HG03442 (cell line): Measurements from ENCODE around the gene FAF2.

Experiments used
- ATAC-seq: cut with Tn5 transposase; IDR thresholded peaks from one replicate; pipeline ENCODE4 v1.9.1; 2021; ENCODE audit warnings: mild to moderate bottlenecking, moderate library complexity; ENCODE audit not compliant: unreplicated experiment

Gene FAF2

GRCh38 chr5:176500511-176500910 lies 52.3 kb downstream of the FAF2 start:
- ATAC-seq, result no peak

GRCh38 chr5:176501333-176501732 lies 53.1 kb downstream of the FAF2 start:
- ATAC-seq, result no peak

- no peak for ATAC-seq
Measured at GRCh38 chr5:176503496-176503895, 55.3 kb downstream of the FAF2 start.

- ATAC-seq, result no peak
Measured at GRCh38 chr5:176507911-176508310, 59.7 kb downstream of the FAF2 start.

- no peak for ATAC-seq
Measured at GRCh38 chr5:176508603-176509002, 60.4 kb downstream of the FAF2 start.

- no peak for ATAC-seq
Measured at GRCh38 chr5:176513788-176514187, 65.6 kb downstream of the FAF2 start.

- no peak for ATAC-seq
Measured at GRCh38 chr5:176514244-176514950, 66.2 kb downstream of the FAF2 start.

GRCh38 chr5:176515396-176515795 lies 67.2 kb downstream of the FAF2 start:
- ATAC-seq, result no peak

GRCh38 chr5:176517053-176517661 lies 69.0 kb downstream of the FAF2 start:
- no peak for ATAC-seq

GRCh38 chr5:176519810-176520720 lies 71.9 kb downstream of the FAF2 start:
- ATAC-seq, result no peak

GRCh38 chr5:176521286-176521685 lies 73.1 kb downstream of the FAF2 start:
- no peak for ATAC-seq

- ATAC-seq, result no peak
Measured at GRCh38 chr5:176521699-176522263, 73.6 kb downstream of the FAF2 start.

- ATAC-seq, result no peak
Measured at GRCh38 chr5:176524138-176524537, 76.0 kb downstream of the FAF2 start.

- no peak for ATAC-seq
Measured at GRCh38 chr5:176524987-176525386, 76.8 kb downstream of the FAF2 start.

- ATAC-seq, result no peak
Measured at GRCh38 chr5:176525677-176526076, 77.5 kb downstream of the FAF2 start.

- ATAC-seq, result no peak
Measured at GRCh38 chr5:176526462-176526861, 78.3 kb downstream of the FAF2 start.

GRCh38 chr5:176527246-176528222 lies 79.3 kb downstream of the FAF2 start:
- ATAC-seq, result no peak

GRCh38 chr5:176528301-176528700 lies 80.1 kb downstream of the FAF2 start:
- ATAC-seq, result no peak

- no peak for ATAC-seq
Measured at GRCh38 chr5:176528761-176529115, 80.6 kb downstream of the FAF2 start.

GRCh38 chr5:176529116-176529740 lies 81.0 kb downstream of the FAF2 start:
- ATAC-seq, result no peak
